ENCODE measurements around the gene VASH2.

The VASH2 gene

DNA sequence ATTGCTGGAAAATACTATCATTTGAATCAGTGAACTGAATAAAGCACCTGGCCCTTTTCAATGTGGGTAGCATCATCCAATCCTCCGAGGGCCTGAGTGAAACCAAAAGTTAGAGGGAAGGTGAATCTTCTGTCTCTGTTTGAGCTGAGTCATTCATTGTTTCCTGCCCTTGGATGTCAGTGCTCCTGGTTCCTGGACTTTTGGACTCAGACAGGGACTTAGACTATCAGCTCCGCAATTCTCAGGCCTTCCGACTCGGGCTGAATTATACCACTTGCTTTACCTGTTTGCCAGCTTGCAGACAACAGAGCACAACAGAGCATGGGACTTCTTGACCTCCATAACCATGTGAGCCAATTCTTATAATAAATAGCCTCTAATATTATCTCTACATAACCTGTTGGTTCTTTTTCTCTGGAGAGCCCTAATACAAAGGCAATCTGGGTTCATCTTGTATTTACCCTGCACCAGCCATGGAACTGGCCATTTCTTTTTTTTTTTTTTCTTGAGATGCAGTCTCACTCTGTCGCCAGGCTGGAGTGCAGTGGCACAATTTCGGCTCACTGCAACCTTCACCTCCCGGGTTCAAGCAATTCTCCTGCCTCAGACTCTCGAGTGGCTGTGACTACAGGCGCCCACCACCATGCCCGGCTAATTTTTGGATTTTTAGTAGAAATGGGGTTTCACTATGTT is 19.2 kb upstream of the VASH2 start:
- DNase-seq: no peak

DNA sequence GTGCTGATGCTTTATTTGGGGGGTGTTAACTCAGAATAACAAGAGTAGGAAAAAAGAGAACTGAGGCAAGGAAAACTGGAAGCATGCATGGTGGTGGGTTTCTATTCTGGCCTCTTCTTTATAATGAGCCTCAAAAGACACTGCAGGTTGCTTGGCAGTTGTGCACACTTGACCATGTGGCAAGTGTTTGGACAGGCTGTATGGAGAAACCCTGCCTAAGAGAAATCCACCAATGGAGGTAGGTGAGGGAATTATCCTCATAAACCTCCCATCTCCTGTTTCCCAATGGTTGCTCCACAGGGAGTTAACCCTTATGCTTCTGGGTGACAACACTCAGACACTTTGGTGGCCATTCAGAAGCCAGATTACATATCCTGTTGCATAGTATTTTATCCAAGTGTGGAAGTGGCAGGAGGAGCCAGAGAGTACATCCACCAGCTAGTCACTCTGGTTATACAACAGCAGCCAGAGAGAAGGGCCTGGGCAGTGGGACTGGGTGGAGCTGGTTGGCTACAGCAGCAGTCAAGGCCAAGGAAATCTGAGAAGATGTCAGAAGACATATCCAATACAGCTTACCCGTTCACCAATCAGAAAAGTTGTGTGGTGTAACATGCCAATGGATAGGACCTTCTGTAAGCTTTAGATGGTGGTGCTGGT is 16.4 kb upstream of the VASH2 start:
- DNase-seq: no peak

DNA sequence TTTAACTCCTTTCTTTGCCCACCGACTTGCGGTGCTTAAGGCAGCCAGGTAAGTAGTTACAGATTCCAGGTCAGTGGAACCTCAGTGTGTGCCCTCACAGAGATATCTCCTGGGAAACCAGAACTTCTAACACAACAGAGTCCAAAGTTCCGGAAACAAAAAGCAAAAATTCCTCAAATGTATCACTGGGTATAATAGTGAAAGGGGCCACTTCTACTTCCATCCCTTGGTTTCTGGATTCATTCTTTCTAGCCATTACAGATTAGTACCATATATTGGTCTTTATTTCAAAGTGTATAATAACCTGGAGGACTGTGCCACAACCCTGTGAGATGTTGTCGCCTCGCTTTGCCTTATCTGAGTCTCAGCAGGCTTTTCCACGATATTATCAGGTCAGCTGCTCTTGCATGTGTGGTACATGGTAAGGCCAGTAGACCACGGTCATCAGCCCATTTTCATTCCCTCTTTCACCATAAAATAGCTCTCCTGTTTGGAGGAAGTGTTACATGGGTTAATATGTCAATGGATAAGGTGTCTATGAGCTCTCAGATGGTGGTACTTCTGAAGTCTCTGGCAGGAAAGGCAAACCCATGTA is 14.9 kb upstream of the VASH2 start:
- DNase-seq: no peak

DNA sequence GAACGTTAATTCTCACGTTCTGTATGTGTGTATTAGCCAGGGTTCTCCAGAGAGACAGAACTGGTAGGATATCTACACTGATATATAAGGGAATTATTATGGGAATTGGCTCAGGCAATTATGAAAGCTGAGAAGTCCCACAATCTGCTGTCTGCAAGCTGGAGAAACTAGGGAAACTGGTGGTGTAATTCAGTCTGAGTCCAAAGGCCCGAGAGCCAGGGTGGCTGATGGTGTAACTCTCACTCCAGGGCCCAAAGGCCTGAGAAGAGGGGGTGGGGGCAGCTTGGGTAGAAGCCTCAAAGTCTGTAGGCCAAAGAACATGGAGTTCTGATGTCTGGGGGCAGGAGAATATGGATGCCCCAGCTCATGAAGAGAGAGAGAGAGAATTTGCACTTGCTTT is 13.3 kb upstream of the VASH2 start:
- DNase-seq: no peak

DNA sequence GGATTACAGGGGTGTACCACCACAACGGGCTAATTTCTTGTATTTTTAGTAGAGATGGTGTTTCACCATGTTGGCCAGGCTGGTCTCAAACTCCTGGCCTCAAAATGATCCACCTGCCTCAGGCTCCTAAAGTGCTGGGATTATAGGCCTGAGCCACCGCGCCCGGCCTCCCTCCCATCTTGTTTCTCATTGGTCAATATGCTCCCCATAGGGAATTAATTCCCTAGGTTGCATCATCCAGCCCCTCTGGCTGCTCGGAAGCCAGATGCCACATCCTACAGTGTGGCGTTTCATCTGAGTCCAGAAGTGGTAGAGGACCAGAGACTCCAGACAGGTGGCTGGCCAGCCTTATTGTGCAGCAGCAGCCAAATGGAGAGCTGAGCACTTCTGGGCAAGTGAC is 11.5 kb upstream of the VASH2 start:
- no peak for DNase-seq

DNA sequence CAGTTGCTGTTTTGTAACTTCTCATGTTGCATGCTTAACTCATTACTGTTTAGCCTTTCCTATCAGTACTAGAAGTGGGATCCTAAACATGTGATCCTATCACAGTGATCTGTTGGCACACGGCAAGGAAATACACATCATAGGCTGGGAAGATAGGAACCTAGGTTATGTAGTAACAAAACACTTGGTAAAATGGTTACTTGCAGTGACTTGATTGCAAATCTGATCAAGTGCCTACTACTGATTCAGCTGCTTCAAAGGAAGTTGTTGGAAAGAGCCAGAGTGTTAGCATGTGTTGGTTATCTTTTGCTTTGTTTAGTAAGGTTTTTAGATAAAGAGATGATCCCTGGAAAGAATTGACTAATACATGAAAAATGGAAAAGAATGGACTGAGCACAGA is 8.9 kb upstream of the VASH2 start:
- DNase-seq: no peak

DNA sequence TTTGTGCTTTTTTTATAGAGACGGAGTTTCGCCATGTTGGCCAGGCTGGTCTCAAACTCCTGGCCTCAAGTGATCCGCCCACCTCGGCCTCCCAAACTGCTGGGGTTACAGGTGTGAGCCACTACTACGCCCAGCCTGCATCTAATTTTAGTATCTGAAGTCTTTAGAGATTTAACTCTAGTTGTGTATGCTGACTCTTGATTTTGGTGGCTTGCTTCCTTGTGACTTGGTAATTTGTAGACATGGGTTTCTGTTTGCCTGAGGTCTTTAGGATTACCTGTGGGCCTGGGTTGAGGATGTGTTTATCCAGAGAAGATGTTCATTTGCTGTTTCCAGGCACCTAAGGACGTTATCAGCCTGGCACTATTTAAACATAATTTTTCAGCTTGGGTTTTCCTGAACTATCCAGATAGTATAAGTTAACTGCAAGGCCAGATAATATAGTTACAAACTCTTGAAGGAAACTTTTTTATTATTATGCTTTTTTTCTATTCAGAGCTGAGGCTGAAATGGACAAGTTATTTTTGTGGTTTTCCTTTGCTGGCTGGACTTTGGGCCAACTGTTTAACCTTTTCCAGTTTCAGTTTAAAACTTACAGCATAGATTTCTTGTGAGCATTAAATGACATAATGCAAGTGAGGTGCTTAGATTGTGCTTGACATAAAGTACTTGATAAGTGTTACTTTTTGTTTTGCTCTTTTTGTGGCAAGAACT is 7.5 kb upstream of the VASH2 start:
- no peak for DNase-seq

DNA sequence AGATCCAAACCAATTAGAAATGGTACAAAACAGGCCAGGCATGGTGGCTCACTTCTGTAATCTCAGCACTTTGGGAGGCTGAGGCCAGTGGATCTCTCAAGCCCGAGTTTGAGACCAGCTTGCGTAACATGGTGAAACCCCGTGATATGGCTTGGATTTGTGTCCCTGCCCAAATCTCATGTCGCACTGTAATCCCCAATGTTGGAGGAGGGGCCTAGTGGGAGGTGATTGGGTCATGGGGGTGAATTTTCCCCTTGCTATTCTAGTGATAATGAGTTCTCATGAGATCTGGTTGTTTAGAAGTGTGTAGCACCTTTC is 7.0 kb upstream of the VASH2 start:
- no peak for DNase-seq

DNA sequence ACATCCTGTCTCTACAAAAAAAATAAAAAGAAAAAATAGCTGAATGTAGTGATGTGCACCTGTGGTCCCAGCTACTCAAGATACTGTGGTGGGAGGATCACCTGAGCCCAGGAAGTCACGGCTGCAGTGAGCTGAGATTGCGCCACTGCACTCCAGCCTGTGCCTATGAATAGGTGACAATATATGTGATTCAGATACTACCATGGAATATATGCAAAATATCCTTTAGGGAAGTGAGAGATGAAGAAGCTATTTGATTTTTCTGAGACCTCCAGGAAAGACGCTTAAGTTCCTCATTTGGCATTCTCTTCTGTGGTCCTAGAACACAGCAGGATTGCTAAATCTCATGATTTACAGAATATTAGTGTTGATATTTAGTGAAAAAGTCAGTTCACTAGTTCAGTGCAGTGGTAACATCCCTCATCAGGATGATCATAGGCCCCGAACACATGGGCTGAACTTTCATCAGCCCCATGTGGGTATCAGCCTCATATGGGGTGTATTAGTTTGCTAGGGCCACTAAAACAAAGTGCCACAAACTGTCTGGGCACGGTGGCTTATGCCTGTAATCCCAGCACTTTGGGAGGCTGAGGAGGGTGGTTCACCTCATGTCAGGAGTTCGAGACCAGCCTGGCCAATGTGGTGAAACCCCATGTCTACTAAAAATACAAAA is 6.0 kb upstream of the VASH2 start:
- no peak for DNase-seq

DNA sequence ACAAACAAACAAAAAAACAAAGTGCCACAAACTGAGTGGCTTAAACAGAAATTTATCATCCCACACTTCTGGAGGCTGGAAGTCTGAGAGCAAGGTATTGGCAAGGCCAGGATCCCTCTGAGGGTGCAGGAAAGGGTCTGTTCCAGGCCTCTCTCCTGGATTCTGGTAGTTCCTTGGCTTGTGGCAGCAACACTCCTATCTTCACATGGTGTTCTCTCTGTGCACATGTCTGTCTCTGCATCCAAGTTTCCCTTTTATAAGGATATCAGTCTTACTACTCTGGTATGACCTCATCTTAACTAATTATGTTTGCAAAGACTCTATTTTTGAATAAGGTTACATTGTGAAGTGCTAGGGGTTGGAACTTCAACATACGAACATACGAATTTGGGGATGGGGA is 5.3 kb upstream of the VASH2 start:
- DNase-seq: no peak

DNA sequence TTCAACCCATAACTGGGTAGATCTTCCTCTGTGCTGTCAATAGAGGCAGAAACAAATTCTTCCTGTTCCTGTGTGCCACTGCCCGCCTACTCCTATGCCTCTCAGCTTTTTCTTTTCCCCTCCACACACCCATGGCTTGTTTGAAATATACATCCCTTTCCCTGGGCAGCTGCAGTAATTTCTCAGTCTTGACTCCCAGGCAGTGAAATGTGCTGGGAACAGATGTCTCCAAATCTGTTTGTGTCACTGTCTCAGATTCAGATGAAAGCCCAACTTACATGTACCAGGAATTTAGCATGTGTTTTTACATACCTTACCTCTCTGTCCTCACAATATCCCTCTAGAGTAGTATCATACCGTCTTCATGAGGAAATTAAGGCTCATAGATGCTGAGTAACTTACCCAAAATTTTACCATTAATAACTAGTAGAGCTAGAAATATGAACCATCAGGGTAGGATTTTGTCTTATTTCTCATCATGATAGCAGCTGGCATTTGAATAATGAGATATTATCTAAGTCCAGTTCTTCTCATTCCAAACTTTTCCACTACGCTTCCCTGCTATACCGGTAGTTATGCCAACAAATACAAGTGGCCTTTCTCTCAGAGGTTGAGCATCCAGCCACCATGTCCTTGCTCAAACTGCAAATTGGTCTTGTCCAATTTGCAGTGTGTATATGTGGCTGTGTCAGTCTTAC is 4.7 kb upstream of the VASH2 start:
- no peak for DNase-seq

DNA sequence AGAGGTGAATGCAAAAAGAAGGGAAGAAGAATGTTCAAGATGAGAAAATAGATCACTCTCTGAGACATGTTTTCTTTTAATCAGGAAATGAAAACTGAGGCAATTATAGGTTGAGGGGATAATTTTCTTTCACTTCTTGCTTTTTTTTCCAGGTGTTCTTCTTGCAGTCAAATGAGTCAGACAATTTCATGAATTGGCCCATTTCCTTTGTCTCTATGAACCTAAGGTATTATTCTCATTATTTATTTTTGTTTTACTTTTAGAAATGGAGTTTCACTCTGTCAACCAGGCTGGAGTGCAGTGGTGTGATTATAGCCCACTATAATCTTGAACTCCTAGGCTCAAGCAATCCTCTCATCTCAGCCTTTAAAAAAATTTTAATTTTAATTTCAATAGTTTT is 3.5 kb upstream of the VASH2 start:
- no peak for DNase-seq

DNA sequence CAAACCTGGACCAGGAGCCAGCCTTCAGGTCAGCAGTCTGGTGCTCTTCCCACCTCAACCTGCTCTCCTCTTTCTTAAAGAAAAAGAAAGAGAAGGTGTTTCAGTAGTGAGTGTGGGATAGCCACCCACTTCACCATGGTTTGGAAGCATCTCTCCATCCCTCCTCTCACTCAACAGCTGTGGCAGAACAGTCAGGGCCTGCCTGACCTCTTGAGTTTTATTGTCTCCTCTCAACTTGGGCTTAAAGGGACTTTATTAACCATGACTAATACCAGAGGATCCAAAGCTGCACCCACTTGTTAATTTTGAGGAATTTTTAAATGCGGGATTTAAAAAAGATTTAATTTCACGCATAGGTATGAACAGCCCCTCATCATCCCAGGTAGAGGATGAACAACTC is 570 bp upstream of the VASH2 start:
- DNase-seq: no peak

DNA sequence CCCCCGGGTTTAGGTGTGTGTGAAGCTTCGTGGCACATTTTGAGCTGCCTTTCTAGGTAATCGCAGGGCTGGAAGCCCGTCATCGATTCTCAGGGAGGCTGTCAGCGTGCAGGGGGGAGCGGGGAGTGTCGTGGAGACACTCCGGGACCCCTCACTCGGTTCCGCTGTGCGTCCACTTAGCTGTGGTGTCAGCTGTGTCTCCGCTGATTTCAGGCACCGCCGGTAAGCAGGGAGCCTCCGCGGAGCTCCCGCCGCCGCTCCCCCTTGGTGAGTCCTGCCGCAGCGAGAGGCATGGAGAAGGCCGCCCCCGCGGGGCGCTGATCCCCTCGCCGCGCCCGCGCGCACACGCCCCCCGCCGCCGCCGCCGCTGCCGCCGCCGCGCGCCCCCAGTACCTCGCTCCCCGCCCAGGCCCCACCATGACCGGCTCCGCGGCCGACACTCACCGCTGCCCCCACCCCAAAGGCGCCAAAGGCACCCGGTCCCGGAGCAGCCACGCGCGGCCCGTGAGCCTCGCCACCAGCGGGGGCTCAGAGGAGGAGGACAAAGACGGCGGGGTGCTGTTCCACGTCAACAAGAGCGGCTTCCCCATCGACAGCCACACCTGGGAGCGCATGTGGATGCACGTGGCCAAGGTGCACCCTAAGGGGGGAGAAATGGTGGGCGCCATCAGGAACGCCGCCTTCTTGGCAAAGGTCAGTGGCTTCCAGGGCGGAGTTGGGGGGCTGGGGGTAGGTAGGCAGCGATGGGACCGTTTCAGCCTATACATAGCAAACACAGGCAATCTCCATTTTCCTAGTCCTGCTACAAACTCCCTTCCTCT is 995 bp downstream of the VASH2 start:
- DNase-seq: no peak

DNA sequence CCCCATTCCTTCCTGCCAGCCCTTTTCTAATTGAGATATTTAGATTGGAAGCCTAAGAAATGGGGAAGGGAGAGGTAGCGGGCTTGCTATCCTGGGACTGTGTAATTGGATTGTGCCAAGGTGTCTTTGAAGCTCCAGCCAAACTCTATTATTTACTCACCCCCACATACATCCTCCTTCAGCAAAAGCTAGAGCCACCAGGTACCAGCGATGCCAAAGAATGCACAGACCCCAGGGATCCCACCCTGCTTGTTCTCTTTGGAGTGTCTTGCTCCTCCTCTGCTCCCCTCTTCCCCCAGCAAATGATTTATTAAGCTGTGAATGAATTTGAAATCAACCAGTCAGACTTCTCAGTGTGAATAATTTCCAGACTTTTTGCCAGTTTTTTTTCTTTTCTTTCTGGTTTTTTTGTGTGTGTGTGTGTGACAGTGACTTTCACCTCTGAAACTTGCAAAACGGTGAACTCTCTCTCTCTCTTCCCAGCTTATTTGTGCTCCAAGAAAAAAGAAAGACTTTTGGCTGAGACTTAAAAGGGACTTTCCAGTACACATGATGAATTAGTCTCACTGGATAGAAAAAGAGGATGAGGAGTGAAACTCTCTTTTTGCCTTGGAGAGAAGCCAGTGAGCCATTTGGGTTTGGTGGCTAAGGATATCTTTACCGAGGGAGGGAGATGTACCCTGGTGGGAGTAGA is 1.8 kb downstream of the VASH2 start:
- DNase-seq: no peak

DNA sequence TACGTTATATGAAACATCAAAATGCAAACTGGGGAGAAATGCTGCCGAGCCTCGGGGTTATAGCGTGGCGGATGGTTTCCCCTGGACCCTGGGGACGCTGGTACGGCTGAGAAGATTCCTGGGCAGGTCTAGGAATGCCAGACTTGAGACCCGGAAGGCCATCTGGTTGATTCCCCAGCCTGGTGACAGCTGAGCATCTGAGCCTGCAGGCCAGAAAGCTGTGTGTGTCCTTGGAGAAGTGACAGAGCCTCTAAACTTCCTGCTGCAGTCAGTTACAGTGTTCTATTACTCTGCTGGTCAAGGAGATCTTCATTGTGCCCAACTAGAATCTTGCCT is 2.3 kb downstream of the VASH2 start:
- no peak for DNase-seq

DNA sequence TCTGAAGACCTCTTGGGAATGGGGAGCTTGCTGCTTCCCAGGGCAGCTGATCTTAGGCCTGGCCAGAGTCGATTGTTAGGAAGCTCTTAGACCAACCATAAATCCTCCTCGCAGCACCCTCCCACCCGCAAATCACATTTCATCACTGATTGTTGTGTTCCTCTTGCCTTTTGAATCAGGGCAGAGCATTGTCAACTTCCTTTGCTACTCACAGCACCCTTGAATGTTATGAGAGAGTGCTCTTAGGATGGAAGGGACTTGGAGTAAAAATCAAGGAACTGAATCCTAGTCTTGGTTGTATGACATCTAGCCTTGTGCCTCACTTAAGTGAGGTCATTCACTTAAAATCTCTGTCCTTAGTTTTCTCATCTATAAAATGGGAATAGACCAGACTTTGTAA is 3.0 kb downstream of the VASH2 start:
- no peak for DNase-seq

DNA sequence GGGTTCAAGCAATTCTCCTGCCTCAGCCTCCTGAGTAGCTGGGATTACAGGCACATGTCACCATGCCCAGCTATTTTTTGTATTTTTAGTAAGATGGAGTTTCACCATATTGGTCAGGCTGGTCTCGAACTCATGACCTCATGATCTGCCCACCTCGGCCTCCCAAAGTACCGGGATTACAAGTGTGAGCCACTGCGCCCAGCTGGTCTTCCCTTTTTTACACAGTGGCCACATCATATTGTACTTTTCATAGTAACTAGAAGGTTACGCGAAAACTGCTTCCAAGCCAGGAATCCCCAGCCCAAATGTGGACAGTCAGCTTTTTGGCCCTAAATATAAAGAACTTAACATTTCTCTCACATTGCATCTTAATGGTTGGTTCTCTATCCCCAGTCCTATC is 4.2 kb downstream of the VASH2 start:
- no peak for DNase-seq

DNA sequence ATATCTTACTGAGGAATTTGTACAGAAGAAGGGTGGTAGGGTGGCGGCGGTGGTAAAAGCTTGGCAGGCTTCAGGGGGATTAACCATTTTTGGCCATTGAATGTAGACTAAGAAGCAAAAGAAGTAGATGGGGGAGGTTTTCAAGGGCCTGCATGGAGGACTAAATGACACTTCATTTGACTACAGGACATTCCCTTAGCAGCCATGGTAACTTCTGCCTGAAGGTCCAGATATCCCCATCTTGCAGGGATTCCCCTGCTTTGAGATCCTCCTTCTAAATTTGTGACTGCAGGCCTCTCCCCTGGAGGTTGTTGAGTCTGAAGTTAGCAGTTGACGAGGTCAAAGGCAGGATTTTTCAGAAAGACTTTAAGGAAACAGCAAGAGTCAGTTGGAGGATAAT is 4.8 kb downstream of the VASH2 start:
- no peak for DNase-seq

DNA sequence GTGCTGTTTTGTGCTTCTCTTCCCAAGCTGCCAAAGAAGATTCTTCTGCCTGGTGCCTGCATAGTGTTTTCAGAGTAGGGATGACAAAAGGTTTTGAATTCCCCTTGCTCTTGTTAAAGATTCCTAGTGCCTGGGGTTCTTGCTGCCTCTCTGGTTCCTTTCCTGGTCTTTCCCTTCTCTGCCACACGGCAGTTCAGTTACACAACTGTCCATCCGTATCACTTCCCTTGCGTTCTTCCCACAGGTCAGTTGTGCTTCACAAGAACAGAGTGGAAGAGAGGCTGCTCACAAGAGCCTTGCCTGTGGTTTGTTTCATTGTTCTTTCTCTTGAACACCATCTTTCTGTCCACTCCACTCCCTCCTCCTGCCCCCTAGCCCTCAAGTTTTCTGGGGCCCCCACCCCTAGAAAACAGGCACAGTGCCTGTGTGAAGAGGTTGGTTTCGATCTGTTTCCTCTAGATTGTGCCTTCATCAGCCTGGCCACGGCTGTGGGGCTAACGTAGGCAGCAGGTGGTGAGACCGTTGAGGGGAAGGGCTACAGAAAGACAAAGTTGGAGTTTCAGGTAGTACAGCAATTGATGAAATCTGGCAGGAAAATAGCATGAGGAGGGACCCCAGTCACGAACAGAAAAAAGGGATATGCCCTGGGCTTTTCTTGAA is 5.8 kb downstream of the VASH2 start:
- no peak for DNase-seq

DNA sequence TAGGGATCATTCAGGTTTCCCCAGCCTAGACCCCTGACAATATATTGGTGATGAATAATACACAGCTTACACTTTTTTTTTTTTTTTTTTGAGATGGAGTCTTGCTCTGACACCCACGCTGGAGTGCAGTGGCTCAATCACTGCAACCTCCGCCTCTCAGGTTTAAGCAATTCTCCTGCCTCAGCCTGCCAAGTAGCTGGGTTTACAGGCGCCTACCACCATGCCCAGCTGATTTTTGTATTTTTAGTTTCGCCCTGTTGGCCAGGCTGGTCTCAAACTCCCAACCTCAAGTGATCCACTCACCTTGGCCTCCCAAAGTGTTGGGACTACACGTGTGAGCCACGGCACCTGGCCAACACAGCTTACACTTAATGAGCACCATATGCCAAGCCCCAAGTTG is 7.2 kb downstream of the VASH2 start:
- no peak for DNase-seq
